GM12801 (cell line): Measurements from ENCODE around the gene NCOA1.

Source experiments
- TF ChIP-seq, protein P1 (sequence below): IDR thresholded peaks from one replicate; pipeline ENCODE4 v1.5.1; 2011; ENCODE audit warnings: control low read depth; ENCODE audit not compliant: insufficient read length; ENCODE audit errors: extremely low read depth

Gene NCOA1

DNA sequence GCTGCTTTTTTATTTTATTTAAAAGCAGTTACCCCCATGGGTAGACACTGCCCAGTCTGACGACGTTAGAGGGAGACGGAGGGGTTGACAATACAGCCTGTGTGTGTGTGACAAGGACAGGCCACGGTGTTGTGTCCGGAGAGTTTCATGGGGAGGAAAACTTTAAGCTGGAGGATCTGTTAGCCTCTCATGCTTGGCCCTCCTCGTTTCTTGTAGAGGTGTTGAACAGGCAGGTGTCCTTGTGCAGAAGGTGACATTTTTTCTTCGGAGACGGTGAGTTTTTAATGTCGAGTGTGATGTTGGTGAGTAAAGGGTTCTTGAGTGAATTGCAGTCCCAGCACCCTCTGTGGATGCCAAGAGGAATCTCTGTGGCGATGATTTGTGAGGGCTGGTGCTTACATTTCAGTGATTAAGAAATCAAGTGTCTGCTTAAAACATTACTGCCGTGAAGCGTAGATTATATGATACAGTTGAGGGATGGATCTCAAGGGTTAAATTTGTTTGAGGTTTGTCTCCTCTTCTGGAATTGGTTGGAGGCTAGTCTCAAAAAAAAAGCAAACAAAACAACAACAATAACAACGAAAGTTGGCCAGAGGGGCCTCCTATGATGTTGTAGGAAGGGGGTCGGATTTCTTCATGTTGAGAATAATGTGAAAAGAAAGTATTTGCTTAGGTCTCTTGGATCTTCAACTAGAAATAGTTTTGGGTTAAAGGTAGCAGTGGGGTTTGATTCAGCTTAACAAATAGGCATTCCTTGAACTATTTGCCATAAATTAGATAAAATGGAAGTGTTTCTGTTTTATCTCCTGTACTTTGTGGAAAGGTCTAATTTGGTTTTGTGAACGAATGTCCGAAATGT, 1.6 kb downstream of the NCOA1 start:
- TF ChIP-seq, protein P1, sequence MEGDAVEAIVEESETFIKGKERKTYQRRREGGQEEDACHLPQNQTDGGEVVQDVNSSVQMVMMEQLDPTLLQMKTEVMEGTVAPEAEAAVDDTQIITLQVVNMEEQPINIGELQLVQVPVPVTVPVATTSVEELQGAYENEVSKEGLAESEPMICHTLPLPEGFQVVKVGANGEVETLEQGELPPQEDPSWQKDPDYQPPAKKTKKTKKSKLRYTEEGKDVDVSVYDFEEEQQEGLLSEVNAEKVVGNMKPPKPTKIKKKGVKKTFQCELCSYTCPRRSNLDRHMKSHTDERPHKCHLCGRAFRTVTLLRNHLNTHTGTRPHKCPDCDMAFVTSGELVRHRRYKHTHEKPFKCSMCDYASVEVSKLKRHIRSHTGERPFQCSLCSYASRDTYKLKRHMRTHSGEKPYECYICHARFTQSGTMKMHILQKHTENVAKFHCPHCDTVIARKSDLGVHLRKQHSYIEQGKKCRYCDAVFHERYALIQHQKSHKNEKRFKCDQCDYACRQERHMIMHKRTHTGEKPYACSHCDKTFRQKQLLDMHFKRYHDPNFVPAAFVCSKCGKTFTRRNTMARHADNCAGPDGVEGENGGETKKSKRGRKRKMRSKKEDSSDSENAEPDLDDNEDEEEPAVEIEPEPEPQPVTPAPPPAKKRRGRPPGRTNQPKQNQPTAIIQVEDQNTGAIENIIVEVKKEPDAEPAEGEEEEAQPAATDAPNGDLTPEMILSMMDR = no peak

DNA sequence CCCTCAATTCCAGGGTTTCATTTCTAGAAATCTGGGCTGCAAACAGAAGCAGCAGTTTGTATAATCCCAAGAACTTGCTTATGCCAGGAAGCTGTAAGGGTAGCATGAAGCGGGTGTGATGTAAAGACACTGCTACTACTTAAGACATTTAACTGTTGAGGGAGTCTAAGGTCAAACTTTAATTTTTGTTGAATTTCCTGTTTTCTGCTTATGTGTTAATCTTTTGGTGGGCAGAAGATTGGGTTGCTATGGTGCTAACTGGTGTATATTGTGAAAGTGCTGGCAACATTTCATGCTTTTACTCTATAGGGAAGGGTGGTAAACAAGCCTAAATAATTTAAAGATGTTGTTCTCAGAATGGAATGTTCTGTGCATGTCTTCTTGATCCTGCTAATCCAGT, 2.7 kb downstream of the NCOA1 start:
- TF ChIP-seq, protein P1 = no peak

- TF ChIP-seq, protein P1 = no peak
Observed at GRCh38 chr2:24494410-24494809, 3.4 kb downstream of the NCOA1 start.

DNA sequence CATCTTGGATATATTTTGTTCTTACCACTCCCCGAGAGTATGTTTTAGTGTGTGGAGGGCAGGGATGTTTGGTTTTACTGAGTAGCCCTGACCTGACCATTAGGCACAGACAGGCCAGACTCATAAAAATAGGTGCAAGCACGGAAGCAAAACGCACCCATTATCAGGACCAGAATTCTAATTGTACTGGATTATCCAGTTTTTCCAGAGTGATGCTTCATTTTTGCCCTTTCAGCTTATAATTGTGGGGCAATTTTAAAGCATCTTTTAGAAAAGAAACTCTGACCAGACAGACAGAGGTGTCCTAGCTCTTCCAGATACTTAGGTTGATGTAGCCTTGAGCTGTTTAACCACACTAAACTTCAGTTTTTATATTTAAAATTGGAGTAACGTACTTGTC, 4.4 kb downstream of the NCOA1 start:
- TF ChIP-seq, protein P1 = no peak

DNA sequence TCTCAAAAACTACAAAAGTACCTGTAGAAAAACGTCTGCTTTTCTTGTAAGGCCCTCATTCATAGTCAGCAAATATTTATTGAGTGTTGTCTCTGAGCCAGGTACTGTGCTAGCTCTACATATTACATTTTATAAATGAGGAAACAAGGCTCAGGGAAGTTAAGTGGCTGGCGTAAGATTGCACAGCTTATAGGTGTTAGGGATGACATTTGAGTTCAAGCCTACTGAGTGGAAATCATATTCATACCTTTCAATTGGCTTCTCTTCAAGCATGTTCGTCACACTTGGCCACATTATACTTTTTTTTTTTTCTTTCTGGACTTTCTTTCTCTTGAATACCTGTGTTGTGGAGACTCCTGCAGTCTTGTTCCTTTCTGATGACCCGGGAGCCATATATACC, 5.9 kb downstream of the NCOA1 start:
- TF ChIP-seq, protein P1 = no peak

- TF ChIP-seq, protein P1 = no peak
Observed at GRCh38 chr2:24497685-24498084, 6.6 kb downstream of the NCOA1 start.

DNA sequence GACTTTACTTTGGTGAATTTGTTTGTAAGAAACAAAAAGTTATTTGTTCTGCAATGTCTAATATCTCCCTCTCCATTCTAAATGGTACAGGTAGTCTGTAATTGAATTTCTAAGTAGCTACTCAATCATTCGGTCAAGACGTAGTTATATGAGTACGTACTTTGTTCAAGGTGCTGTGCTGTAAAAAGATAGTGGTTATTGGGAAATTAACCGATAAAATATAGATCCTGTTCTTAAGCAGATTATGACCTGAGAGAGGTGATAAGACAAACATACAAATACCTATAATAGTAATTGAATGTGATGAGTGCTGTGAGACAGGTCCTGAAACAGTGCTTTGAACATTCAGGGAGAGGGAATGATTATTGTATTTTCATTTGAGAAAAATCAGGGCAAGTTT, 7.1 kb downstream of the NCOA1 start:
- TF ChIP-seq, protein P1 = no peak
